GM03348 (cell line): ENCODE data around the gene MAPK8IP3.

Source experiments
- DNase-seq: peaks from one replicate; pipeline ENCODE4 v3.0.0; 2012; ENCODE audit warnings: low spot score

Gene MAPK8IP3

DNA sequence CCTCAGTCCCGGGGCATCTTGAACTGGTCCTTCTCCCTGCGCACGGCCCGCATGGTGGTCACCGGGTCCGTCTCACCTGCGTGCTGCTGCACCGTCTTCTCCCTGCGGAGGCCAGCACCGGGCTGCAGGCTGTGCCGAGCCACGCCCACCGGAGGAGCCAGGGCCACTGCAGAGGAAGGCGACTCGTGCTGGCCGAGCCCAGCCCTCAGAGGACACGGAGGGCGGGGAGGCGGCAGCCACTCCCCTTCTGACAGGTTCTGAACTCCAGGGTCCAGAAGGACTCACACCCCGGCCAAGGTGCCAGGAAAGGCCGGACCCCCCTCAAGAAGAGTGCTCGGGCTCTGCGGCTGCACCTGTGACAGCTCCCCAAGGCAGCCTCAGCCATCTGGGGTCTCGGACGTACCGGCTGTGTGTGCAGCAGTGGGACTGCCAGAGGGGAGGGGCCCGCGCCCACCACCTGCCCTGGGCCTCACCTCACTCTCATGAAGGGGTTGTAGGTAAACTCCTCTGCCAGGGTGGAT is 103.3 kb downstream of the MAPK8IP3 start:
- no peak for DNase-seq

DNA sequence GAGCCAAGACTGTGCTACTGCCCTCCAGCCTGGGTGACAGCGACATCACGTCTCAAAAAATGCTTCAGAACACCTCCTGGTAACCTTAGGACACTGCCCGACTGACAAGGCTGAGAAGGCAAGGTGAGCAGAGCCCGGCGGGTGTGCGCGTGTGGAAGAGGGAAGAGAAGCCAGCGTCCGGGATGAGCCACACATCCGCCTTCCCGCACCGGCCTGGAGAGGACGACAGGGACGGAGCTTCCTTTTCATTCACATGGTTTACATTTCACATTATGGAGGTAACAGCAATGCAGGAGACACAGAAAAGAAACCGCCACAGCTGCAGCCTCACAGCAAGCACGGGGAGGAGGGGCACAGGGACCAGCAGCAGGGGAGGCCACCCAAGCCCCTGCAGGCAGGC is 104.1 kb downstream of the MAPK8IP3 start:
- no peak for DNase-seq

DNA sequence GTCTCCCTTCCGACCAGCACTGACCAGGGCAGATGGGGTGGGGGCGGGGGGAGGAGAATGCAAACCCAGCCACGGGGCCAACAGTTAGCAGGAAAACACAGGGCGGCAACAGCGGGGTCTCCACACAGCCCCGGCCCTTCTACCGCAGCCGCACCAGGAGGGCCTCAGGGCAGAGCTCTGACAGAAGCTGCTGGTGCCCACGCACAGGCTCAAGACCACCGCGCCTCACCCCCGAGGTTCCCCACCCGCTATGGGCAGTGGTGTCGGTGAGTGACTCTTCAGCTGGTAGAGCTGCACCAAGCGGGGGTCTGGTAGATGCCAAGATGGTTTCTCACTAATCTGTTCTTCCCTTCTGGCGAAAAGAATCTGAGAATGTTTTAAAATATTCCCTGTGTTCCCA is 104.5 kb downstream of the MAPK8IP3 start:
- DNase-seq = no peak

DNA sequence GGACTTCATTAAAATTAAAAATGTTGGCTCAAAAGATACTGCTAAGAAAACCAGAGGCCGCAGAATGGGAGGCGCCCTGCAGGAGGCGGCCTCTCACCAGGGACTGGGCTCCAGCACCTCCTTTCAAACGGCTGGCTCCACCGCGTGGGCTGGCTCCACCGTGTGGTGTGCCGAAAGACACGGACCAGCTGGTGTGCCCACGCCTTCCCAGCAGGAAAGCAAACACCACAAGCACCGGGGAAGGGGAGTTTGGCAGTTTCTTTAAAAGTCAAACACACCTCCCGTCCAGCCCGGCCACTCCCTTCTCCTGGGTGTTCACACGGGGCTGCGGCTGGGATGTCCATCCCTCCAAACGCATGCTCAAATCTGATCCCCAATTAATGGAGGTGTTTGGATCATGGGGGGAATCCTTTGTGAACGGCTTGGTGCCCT is 106.8 kb downstream of the MAPK8IP3 start:
- peak; percentile 88 for DNase-seq

DNA sequence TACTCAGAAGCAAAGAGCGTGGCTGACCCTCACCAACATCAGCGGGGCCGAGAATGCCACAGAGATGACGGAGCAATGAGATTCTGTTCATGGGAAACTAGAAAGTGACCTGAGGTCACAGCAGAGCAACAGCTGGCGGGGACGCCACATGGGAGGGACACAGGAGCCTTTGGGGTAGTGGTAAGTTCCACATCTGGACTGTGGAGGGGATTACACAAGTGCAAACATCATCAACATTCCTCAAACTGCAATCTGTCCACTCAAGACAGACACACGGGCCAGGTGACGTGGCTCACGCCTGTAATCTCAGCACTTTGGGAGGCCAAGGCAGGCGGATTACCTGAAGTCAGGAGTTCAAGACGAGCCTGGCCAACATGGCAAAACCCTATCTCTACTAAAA is 109.5 kb downstream of the MAPK8IP3 start:
- no peak for DNase-seq

DNA sequence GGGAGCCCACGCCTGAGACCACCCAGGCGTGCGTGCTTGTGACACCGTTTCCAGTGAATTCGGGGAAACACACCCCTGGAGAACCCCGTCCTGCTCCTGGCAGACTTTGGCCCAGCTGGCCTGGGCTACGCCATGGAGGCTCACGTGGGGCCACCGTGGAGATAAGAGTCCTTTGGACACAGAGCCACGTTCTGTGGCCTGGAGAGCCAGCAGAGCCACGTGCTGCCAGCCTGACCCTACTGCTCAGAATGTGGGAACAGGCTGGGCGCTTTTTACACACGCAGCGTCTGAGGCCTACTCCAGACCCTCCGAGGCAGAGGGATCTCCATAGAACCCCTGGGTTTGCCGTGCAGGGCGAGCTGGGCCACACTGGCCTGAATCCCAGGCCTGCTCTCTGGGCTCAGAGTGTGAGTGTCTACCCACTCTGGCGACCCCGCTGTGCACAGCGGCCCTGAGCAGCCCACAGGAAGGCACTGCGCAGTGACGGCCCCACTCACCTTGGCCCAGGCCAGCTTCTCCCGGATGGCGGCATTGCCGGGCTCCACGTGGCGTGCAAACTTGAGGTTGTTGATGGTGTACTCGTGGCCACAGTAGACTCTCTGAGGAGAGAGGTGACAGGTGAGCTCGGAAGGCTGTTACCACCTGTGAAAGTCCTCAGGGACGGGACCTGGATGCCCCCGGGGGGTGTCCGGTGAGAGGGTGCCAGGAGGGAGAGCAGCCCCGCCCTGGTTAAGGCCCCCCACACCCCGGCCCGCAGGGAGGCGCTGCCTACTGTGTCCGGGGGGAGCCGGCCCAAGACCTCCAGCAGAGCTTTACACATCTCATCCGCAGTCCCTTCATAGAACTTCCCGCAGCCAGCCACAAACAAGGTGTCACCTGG is 110.6 kb downstream of the MAPK8IP3 start:
- DNase-seq = no peak

DNA sequence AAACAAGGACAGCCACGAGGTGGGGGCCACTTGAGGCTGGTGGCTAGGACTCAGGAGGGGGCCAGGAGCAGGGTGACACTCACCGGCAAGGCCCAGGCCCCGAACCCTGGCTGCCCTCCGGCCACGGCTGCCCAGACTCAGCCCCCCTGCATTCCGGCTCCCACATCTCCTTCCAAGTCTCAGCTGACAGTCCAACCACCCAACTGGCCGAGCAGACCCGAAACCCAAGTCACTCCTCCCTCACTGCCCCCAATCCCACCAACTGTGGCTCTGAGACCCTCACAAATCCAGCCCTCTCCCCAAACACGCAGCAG is 111.2 kb downstream of the MAPK8IP3 start:
- no peak for DNase-seq

DNA sequence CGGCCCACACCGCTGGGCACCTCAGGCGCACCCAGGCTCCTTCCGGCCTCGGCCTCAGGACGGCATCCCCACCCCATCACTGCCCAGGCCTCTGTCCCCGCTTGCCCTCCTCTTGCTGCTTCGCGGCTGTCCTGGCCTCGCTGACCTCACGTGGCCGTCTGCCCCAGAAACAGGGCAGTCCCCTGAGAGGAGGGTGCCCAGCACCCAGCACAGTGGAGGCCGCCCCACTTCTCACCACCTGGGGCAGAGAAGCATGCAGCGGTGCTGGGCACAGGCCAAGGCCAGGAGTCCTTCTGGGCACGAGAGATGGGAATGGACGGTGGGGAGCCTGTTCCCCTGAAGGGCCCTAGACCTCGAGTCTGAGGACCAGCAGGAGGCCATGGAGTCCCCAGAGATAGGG is 111.7 kb downstream of the MAPK8IP3 start:
- DNase-seq = no peak

DNA sequence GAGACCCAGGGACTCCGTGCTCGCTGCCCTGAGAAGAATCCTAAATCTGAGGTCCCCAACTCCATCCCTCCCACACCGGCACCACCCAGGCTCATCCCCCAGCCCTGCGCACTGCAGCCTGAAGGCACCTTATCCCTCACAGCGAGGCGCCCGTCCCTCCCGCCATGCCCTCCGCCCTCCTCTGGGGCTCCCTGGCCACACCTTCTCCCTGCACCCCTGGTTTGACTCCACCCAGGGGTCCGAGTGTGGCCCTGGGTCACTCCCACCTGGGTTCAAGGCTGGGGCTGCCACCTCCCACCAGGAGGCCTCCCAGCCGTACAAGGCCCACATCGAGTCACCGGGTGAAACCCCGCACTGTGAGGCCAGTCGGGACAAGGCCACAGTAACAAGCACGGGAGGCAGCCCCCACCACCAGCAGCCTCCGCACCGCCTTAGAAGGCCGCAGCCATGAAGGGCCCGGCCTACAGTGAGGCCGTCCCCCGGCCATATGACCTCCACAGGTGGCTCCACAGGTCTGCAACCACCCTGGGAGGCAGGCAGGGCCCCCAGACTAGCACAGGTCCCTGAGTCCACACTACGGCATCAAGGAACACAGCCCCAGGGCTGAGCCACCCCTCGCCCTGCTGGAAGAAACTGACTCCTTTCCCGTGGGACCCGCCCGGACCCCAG is 112.3 kb downstream of the MAPK8IP3 start:
- no peak for DNase-seq

DNA sequence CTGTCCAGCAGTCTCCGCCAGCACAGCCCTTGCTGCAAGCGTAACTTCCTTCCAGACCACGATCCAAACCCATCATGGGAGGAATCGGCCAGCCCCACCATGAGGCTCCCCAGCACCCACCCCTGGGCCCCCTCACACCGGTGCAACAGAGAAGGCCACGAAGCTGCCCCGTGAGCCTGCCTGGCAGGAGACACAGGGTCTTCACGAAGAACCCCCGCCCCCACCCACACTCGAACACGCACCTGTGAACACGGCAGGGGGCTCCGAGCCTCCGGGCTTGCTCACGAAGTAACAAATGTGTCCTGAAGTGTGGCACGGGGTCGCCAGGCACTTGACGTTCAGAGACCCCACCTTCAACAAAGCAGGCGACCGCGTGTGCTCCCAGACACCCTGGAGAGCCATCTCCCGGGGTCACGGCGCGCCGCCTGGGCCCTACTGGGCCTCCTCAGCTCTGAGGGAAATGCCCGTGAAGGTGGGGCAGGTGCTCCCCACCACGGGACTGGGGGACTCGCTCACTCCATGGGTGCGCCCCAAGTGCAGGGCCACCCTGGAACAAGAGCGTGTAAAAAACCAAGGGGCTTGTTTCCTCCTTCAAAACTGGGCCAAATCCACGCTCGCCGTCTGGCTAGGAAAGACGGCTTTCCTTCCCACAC is 113.0 kb downstream of the MAPK8IP3 start:
- DNase-seq = no peak

DNA sequence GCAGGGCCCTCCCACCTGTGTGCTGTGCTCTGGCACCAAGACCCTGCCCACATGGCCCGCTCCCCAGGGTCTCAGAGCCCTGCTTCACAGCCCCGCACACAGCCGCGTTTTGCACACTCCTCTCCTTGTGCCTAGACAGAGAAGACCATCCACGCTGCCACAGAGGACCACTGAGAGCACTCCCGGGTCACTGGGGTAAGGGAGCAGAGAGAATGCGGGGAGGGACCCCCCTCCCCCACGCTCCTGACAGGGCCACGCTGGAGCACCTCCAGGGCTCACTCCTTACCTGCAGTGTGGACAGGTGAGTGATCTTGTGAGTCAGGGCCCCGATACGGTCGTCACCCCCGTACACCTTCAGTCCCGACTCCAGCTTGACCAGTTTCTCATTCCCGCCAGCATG is 113.6 kb downstream of the MAPK8IP3 start:
- DNase-seq = no peak
